Mesenchymal stem cell (in vitro differentiated cells and primary cell): ENCODE data around the gene TM6SF1.

Experiments used
- DNase-seq: peaks from one replicate; pipeline ENCODE4 v3.0.0-alpha.2; 2013
- H2AFZ ChIP-seq: one replicate; pipeline ENCODE4 v1.6.1; 2013; ENCODE audit warnings: low read depth, mild to moderate bottlenecking, control low read depth, inconsistent platforms, low read length, moderate library complexity
- H2AK5ac ChIP-seq: 2 replicates; pipeline ENCODE4 v1.6.1; 2013; ENCODE audit warnings: low read length, moderate library complexity, mild to moderate bottlenecking, inconsistent platforms; ENCODE audit not compliant: severe bottlenecking
- H2BK120ac ChIP-seq: one replicate; pipeline ENCODE4 v1.6.1; 2013; ENCODE audit warnings: low read depth, mild to moderate bottlenecking, inconsistent platforms, low read length, moderate library complexity
- H2BK12ac ChIP-seq, 2 experiments: one replicate each; pipeline ENCODE4 v1.6.1; 2013; ENCODE audit warnings: inconsistent platforms in 2 of 2, low read length in 2 of 2, mild to moderate bottlenecking in 2 of 2, moderate library complexity in 2 of 2, control low read depth in 1 of 2
- H2BK15ac ChIP-seq: one replicate; pipeline ENCODE4 v1.6.1; 2013; ENCODE audit warnings: mild to moderate bottlenecking, low read depth, inconsistent platforms; ENCODE audit not compliant: poor library complexity, severe bottlenecking
- H2BK5ac ChIP-seq: 2 replicates; pipeline ENCODE4 v1.6.1; 2013; ENCODE audit warnings: low read depth, mild to moderate bottlenecking, low read length, control low read depth, inconsistent platforms; ENCODE audit not compliant: poor library complexity, severe bottlenecking
- H3K14ac ChIP-seq, 2 experiments: one replicate each; pipeline ENCODE4 v1.6.1; 2013; ENCODE audit warnings: inconsistent platforms in 2 of 2, low read length in 2 of 2, control low read depth in 1 of 2, mild to moderate bottlenecking in 1 of 2, moderate library complexity in 1 of 2
- H3K18ac ChIP-seq, 2 experiments: one replicate each; pipeline ENCODE4 v1.6.1; 2013; ENCODE audit warnings: inconsistent platforms in 2 of 2, low read length in 2 of 2, control low read depth in 1 of 2, low read depth in 1 of 2, mild to moderate bottlenecking in 1 of 2
- H3K23ac ChIP-seq, 2 experiments: one replicate each; pipeline ENCODE4 v1.6.1; 2013; ENCODE audit warnings: inconsistent platforms in 2 of 2, low read length in 2 of 2, mild to moderate bottlenecking in 2 of 2, moderate library complexity in 2 of 2, control low read depth in 1 of 2
- H3K27ac ChIP-seq: 2 replicates; pipeline ENCODE4 v1.5.1; 2013; ENCODE audit warnings: mild to moderate bottlenecking, moderate library complexity, low read length, control low read depth, inconsistent platforms; ENCODE audit not compliant: poor library complexity, severe bottlenecking
- H3K27me3 ChIP-seq, 2 experiments: 2 replicates each; pipeline versions ENCODE4 v1.6.1 to v1.7.0; 2013; ENCODE audit warnings: low read length in 2 of 2, mild to moderate bottlenecking in 2 of 2, moderate library complexity in 2 of 2, control low read depth in 1 of 2, inconsistent platforms in 1 of 2; ENCODE audit not compliant: control insufficient read depth in 1 of 2, insufficient read depth in 1 of 2
- H3K36me3 ChIP-seq, 2 experiments: 2 replicates each; pipeline versions ENCODE4 v1.6.1 to v1.7.0; 2013; ENCODE audit warnings: low read length in 2 of 2, control low read depth in 1 of 2, inconsistent platforms in 1 of 2, low read depth in 1 of 2, mild to moderate bottlenecking in 1 of 2; ENCODE audit not compliant: insufficient read depth in 2 of 2, control insufficient read depth in 1 of 2
- H3K4ac ChIP-seq, 2 experiments: one replicate each; pipeline ENCODE4 v1.6.1; 2013; ENCODE audit warnings: inconsistent platforms in 2 of 2, low read length in 2 of 2, mild to moderate bottlenecking in 2 of 2, moderate library complexity in 2 of 2, control low read depth in 1 of 2, low read depth in 1 of 2
- H3K4me1 ChIP-seq: 2 replicates; pipeline ENCODE4 v1.6.1; 2013; ENCODE audit warnings: low read depth, low read length, control low read depth; ENCODE audit not compliant: control insufficient read depth, insufficient read depth
- H3K4me2 ChIP-seq: 2 replicates; pipeline ENCODE4 v1.6.1; 2013; ENCODE audit warnings: low read length, mild to moderate bottlenecking, inconsistent platforms; ENCODE audit not compliant: poor library complexity, severe bottlenecking
- H3K4me3 ChIP-seq, 2 experiments: 2 replicates each; pipeline versions ENCODE4 v1.5.1 to v1.7.0; 2013; ENCODE audit warnings: low read length in 2 of 2, mild to moderate bottlenecking in 2 of 2, control low read depth in 1 of 2, low read depth in 1 of 2; ENCODE audit not compliant: insufficient read depth in 1 of 2
- H3K79me1 ChIP-seq: replicated peaks from 2 replicates; pipeline ENCODE4 v1.6.1; 2013; ENCODE audit warnings: mild to moderate bottlenecking, control low read depth, low read length, inconsistent platforms; ENCODE audit not compliant: poor library complexity, severe bottlenecking
- H3K9ac ChIP-seq: 2 replicates; pipeline ENCODE4 v1.7.0; 2013; ENCODE audit warnings: mild to moderate bottlenecking, low read length, moderate library complexity
- H3K9me3 ChIP-seq: 2 replicates; pipeline ENCODE4 v1.7.0; 2013; ENCODE audit warnings: mild to moderate bottlenecking, low read length; ENCODE audit not compliant: control insufficient read depth
- H4K8ac ChIP-seq: one replicate; pipeline ENCODE4 v1.6.1; 2013; ENCODE audit warnings: inconsistent platforms, mild to moderate bottlenecking, low read length, moderate library complexity
- H4K91ac ChIP-seq: one replicate; pipeline ENCODE4 v1.6.1; 2013; ENCODE audit warnings: mild to moderate bottlenecking, low read length, inconsistent platforms
- WGBS: methylation state at CpG from one replicate; pipeline ENCODE4 v1.1.7; 2013; ENCODE audit warnings: mixed read lengths; 5-methylcytosine and 5-hydroxymethylcytosine counted together

The TM6SF1 gene

DNA sequence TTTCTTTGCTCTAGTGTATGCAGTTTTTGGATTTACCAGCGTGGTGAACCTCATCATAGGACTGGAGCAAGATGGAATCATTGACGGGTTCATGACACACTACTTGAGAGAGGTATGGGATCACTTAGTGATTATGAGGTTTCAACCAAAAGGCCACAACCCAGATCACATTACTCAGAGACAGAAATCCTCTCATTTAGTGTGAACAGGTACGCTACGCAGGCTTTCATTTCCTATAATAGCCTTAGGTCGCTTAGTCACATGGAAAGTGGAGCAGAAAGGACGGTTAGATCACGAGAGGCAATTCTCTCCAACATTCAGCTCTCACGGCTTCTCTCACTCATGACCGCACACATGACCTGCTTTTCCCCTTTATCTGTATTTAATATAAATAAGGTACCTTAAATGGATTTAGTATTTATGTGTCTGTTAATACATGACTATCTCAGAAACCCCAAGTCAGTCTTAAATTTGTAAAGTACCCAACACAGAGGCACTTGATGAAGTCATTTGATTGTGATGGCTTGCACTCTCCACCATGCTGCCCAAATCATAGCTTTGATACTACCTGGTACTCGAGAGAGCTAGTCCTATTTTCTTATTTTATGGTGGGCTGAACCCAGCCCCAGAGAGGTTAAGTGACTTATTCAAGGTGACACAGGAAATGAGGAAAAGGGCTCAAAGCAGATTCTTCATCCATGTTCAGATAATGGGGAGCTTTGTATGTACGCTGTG lies 8.6 kb downstream of the TM6SF1 start:
- WGBS, result 91% methylated on average over 8 of the region's 11 CpGs

DNA sequence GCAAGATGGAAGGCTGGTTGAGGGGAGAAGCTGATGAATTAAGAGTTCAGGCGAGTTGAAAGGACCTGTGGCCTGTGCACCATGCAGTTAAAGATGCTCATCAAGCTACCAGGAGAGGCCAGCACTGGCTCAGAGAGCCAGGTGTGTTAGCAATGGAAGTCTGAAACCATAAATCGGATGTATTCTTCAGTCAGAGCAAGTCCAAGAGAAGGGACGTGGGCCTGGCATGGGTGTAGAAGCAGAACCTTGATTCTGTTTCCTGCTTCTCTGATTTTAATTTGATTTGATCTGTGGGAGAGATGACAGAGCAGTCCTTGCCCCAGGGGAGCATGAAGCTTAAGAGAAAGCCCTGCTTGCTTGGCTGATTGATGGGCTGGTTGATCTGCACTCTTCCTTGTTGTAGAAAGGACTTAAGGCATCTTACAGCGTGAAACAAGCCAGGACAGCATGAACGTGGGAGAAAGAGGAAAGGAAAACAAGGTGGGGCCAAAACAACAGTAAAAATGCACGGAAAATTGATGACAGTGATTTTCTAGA lies 10.9 kb downstream of the TM6SF1 start:
- WGBS, result 92% methylated on average over 6 of the region's 6 CpGs
- H3K27ac ChIP-seq, result no peak overlapping the region
- H2BK5ac ChIP-seq, result no peak overlapping the region
- H4K91ac ChIP-seq, result no peak overlapping the region
- H2BK12ac ChIP-seq, result no peak overlapping the region
- no peak overlapping the region for H3K9ac ChIP-seq
- H2AFZ ChIP-seq, result no peak overlapping the region
- peaks cover 0 to 4% of the 10 kb centered on the region in 2 experiments for H3K27me3 ChIP-seq
- H3K4me2 ChIP-seq, result no peak overlapping the region
- no peak overlapping the region for H2BK120ac ChIP-seq
- no peak overlapping the region for H3K23ac ChIP-seq
- no peak overlapping the region for H2BK15ac ChIP-seq
- no peak overlapping the region for H3K4me3 ChIP-seq
- no peaks in the 10 kb centered on the region for H3K36me3 ChIP-seq
- no peak overlapping the region for H3K4ac ChIP-seq
- DNase-seq, result no peak
- H2AK5ac ChIP-seq, result no peak overlapping the region
- H3K18ac ChIP-seq, result no peak overlapping the region
- no peak overlapping the region for H4K8ac ChIP-seq
- no peaks in the 10 kb centered on the region for H3K79me1 ChIP-seq
- no peaks in the 10 kb centered on the region for H3K9me3 ChIP-seq
- H3K14ac ChIP-seq, result no peak overlapping the region
- H3K4me1 ChIP-seq, result no peaks in the 10 kb centered on the region

More for the DNA sequence above, 8.6 kb downstream of the TM6SF1 start:
- Histone ChIP-seq H2BK15ac (no peak overlapping the region), H2BK12ac (no peak overlapping the region), H3K36me3 (no peaks in the 10 kb centered on the region), H3K23ac (no peak overlapping the region), H3K14ac (no peak overlapping the region), H4K8ac (no peak overlapping the region), H3K4me3 (no peak overlapping the region), H3K4me1 (peaks cover 7% of the 10 kb centered on the region), H2BK5ac (no peak overlapping the region), H3K4me2 (no peak overlapping the region), H4K91ac (no peak overlapping the region), H3K27me3 (peaks cover under 1 to 4% of the 10 kb centered on the region in 2 experiments), H3K9ac (no peak overlapping the region), H3K27ac (no peak overlapping the region), H2AFZ (no peak overlapping the region), H2AK5ac (no peak overlapping the region), H3K4ac (no peak overlapping the region), H3K79me1 (no peaks in the 10 kb centered on the region), H3K9me3 (no peaks in the 10 kb centered on the region), H2BK120ac (no peak overlapping the region), H3K18ac (no peak overlapping the region)
- no peak for DNase-seq

DNA sequence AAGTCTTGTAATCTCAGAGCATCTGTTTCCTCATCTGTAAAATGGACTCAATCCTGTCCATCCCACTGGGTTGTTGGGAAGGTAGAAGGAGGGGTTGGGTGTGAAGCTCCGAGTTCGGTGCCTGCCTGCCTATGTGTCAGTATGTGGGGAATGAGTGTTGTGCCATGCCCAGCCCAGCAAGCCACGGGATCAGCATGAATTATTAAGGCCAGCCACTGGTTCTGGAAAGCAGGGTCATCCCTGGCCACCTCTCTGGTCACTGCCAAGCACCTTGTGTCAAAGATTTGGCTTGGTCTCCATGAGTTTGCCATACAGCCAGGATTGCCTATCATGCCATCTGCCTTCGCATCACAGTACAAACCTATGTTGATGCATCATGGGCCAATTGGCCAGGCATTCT lies 11.5 kb downstream of the TM6SF1 start:
- Histone ChIP-seq H4K8ac (no peak overlapping the region), H2BK12ac (no peak overlapping the region), H3K27me3 (peaks cover 0 to 4% of the 10 kb centered on the region in 2 experiments), H3K36me3 (no peaks in the 10 kb centered on the region), H2AFZ (no peak overlapping the region), H3K4ac (no peak overlapping the region), H3K4me2 (no peak overlapping the region), H3K4me1 (no peaks in the 10 kb centered on the region), H3K9me3 (no peaks in the 10 kb centered on the region), H3K9ac (no peak overlapping the region), H2BK120ac (no peak overlapping the region), H3K4me3 (no peak overlapping the region), H4K91ac (no peak overlapping the region), H2BK15ac (no peak overlapping the region), H2AK5ac (no peak overlapping the region), H3K79me1 (no peaks in the 10 kb centered on the region), H2BK5ac (no peak overlapping the region), H3K14ac (no peak overlapping the region), H3K18ac (no peak overlapping the region), H3K27ac (no peak overlapping the region), H3K23ac (no peak overlapping the region)
- DNase-seq, result no peak
- 87% methylated on average over 4 of the region's 4 CpGs for WGBS

DNA sequence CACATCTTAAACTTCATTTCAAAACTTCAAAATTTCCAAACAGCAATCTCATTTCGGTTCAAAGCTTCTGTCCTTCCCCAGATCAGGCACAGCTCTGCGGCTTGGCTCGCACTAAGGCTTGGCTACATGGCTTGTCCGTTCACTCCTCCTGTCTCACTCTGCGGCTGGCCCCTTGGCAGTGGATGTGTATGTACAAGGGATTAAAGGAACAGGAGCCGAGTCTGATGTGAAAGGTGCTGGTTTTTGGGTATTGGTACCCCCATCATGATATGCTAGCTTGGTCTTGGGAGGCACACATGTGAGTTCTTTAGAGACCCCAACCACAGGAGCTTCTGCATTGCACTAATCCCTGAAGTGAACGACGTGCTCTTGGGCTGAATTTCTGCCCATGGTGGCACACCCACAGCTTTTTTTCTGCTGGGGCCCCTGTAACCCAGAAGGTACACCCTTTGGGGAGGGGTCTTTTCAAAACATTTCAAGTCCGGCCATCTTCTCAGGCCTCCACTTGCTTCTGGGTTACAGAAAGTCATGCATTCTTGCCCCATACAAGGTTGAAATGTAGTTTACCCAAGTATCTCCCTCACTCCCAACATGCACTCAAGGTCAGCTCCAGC lies 12.6 kb downstream of the TM6SF1 start:
- Histone ChIP-seq H2BK120ac (no peak overlapping the region), H3K4me1 (no peaks in the 10 kb centered on the region), H2BK5ac (no peak overlapping the region), H4K91ac (no peak overlapping the region), H3K36me3 (no peaks in the 10 kb centered on the region), H3K4me3 (no peak overlapping the region), H2BK12ac (no peak overlapping the region), H4K8ac (no peak overlapping the region), H3K4me2 (no peak overlapping the region), H2BK15ac (no peak overlapping the region), H3K9me3 (no peaks in the 10 kb centered on the region), H3K79me1 (no peaks in the 10 kb centered on the region), H3K4ac (no peak overlapping the region), H2AFZ (no peak overlapping the region), H3K18ac (no peak overlapping the region), H3K27ac (no peak overlapping the region), H3K9ac (no peak overlapping the region), H3K14ac (no peak overlapping the region), H3K23ac (no peak overlapping the region), H3K27me3 (peaks cover 0 to 4% of the 10 kb centered on the region in 2 experiments), H2AK5ac (no peak overlapping the region)
- DNase-seq, result no peak
- WGBS, result 93% methylated on average over 9 of the region's 9 CpGs
